ENCODE data around the gene COL23A1. TPM values are rescaled to one million over a fixed set of nuclear protein-coding genes. Genes with fewer than 3 reads are reported as not detected.

Gene COL23A1
- total RNA-seq, 2 experiments from 2014 or later = 0.11 TPM; not detected in 1

DNA sequence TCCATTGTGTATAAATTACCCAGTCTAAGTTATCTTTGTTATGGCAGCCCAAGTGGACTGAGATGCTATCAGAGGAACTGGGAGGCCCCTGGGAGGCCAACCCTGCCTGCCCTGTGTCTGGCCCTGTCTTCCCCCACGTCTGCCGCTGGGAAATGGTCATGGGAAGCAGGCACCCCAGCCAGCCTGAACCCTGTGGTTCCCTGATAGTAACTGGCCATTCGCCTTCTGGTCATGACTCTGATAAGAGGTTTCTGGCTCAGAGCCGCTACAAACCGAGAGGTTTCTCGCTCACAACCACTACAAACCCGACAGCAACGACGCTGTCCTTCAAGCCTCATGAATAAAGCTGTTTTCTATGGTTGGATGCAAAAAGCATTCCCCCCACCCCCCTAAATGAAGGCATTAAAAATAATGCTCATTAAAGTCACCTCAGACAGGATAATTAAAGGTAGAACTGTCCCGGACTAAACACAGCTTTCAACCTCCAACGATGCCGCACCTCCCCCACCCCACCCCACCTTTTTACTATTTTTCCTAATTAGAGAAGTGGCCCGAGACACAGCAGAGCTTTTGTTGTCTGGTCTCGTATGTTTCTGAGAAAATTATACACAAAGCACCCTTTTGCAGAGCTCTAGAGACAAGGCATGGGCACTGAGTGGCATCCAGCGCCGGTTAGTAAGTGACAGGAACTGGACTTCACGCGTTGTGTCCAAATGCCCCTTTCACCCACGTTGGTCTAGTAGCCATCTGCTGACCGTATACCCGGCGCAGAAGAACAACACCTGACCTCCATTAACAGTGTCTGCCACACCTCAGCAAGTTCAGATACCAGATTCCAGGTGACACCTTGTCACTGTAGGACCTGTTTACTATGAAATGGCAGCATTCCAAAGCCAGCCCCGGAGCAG lies 140.8 kb downstream of the COL23A1 start:
- POLR2A ChIA-PET = no interaction called here
- TF ChIP-seq, protein P1, sequence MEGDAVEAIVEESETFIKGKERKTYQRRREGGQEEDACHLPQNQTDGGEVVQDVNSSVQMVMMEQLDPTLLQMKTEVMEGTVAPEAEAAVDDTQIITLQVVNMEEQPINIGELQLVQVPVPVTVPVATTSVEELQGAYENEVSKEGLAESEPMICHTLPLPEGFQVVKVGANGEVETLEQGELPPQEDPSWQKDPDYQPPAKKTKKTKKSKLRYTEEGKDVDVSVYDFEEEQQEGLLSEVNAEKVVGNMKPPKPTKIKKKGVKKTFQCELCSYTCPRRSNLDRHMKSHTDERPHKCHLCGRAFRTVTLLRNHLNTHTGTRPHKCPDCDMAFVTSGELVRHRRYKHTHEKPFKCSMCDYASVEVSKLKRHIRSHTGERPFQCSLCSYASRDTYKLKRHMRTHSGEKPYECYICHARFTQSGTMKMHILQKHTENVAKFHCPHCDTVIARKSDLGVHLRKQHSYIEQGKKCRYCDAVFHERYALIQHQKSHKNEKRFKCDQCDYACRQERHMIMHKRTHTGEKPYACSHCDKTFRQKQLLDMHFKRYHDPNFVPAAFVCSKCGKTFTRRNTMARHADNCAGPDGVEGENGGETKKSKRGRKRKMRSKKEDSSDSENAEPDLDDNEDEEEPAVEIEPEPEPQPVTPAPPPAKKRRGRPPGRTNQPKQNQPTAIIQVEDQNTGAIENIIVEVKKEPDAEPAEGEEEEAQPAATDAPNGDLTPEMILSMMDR (IDR thresholded peaks at IDR 0.05) = no peak
- Mint-ChIP-seq H3K27me3 (peaks cover under 1% of the 10 kb centered on the region), H3K4me3 (no peak overlapping the region), H3K27ac (no peak overlapping the region), H3K4me1 (ENCODE audit: low read depth) (no peaks in the 10 kb centered on the region), H3K9me3 (no peaks in the 10 kb centered on the region), H3K36me3 (ENCODE audit: low read depth) (no peaks in the 10 kb centered on the region)
- ATAC-seq (no peak), DNase-seq (no peak)
- CTCF ChIA-PET = interaction anchor here (1.1 kb wide), 1 partner anchor 141 kb away, joined by 3 read pairs; no protein-coding TSS in a partner anchor
- intact Hi-C loops (cut with micrococcal nuclease) = no loop called here

DNA sequence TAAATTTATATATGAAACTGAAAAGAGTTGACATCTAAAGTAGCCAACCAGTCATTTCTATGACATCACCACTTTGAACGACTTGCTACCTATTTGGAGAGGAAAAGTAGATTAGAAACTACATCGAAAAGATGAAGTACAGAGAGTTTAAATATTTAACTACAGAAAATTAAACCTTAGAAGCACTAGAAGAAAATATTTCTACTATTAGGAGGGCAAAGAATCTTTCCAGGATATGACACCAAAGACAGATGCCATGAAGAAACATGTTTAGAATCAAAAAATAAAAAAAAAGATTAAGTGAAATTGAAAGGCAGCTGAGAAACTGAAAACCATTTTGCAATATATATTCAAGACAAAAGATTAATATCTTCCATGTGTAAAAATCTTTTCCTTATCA lies 144.7 kb downstream of the COL23A1 start:
- ATAC-seq = no peak
- intact Hi-C loops (cut with micrococcal nuclease) = no loop called here
- no peaks in the 10 kb centered on the region for H3K9me3 Mint-ChIP-seq
- no peaks in the 10 kb centered on the region for H3K36me3 Mint-ChIP-seq (ENCODE audit: low read depth)
- H3K4me1 Mint-ChIP-seq (ENCODE audit: low read depth) = peaks cover 6% of the 10 kb centered on the region
- DNase-seq = no peak
- TF ChIP-seq, protein P1 (IDR thresholded peaks at IDR 0.05) = no peak
- H3K27me3 Mint-ChIP-seq = peaks cover 6% of the 10 kb centered on the region
- H3K27ac Mint-ChIP-seq = no peak overlapping the region
- POLR2A ChIA-PET = no interaction called here
- H3K4me3 Mint-ChIP-seq = no peak overlapping the region
- CTCF ChIA-PET = no interaction called here

DNA sequence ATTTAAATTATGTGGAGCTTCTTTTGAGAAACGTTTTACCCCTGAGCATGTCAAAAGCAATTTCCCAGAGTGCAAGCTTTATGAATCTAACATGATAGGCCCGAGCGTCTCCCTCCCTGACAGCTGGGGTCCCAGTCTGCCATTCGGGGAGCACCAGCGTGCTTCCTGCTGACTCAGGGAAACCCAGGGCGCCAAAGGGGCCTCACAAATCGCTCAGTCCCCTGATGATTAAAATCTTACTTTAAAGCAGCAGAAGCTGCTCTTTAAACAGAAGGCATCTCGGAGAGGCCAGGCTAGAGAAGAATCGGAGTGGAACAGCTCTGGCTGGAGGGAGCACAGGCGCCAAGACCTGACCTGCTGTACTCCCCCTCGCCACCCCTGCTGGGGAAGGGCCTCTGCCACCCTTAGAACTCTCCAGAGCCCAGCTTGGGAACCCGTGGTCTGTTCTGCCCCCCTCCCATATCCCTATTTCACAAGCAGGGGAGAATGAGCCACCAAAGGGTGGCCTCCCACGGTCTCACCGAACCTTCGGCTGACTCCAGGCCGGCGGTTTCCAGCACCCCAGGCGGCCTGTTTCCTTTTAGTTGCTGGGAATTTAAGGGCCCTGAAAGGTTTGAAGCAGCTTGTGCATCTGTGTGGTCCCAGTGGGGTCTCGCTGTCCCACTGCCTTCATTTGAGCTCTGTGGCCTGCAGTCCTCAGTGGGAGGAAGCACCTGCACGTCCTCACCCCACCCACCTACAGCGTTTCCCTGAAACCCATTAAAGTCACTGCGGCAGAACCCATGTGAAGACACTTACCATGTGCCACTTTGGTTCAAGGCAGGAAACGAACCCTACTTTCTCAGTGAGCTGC lies 147.6 kb downstream of the COL23A1 start:
- intact Hi-C loops (cut with micrococcal nuclease) = no loop called here
- peak; percentile 15 for DNase-seq
- Mint-ChIP-seq H3K9me3 (no peaks in the 10 kb centered on the region), H3K4me3 (no peak overlapping the region), H3K4me1 (ENCODE audit: low read depth) (peaks cover 6% of the 10 kb centered on the region), H3K36me3 (ENCODE audit: low read depth) (no peaks in the 10 kb centered on the region), H3K27me3 (peaks cover 6% of the 10 kb centered on the region), H3K27ac (no peak overlapping the region)
- ChIA-PET POLR2A (interaction anchor here (0.6 kb wide), 1 partner anchor 19 kb away, joined by 4 read pairs; no protein-coding TSS in a partner anchor), CTCF (interaction anchor here (0.5 to 0.7 kb wide), 2 partner anchors 110 to 417 kb away, joined by 3 to 5 read pairs; partner anchors contain the start of gene ZNF354B)
- no peak for ATAC-seq
- TF ChIP-seq, protein P1 (IDR thresholded peaks at IDR 0.05) = no peak

DNA sequence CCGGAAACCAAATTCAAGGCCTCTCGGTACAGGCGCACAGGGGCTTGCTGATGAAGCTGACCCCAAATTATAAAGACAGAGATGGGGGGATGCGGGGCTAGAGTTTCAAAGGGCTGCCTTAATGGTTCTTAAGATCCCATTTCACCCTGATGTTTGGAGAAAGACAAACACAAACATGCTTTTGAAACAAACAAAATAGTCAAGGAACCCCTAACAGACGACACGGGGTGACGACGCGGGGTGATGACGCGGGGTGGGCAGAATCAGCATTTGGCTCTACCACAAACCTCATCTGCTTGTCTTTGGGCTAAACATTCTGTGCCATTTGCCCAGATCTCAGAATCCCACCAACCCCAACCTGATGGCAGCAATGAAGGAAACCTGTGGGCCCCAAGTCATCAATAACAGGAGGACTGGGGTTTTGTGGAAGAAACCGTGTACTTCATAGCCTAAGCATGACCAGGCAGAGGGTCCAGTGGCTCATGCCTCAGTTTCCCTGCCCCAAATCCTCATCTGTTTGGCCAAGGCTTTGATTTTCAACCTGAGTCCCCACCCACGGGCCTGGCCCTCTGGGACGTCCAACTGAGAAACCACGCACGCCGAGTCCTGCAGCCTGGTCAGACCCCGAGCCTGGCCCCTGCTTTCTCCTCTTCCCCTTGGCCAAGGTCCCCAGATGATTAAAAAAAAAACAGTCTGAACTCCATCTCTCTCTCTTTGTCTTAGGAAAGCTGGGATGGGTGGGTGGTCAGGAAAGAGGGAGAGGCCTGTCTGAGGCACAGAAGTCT lies 148.5 kb downstream of the COL23A1 start:
- CTCF ChIA-PET = interaction anchor here (0.7 kb wide), 1 partner anchor 418 kb away, joined by 5 read pairs; the partner anchor contains the start of gene ZNF354B
- POLR2A ChIA-PET = no interaction called here
- DNase-seq = no peak
- TF ChIP-seq, protein P1 (IDR thresholded peaks at IDR 0.05) = no peak
- no peak overlapping the region for H3K27ac Mint-ChIP-seq
- no peak overlapping the region for H3K4me3 Mint-ChIP-seq
- H3K27me3 Mint-ChIP-seq = peaks cover 6% of the 10 kb centered on the region
- no peaks in the 10 kb centered on the region for H3K9me3 Mint-ChIP-seq
- H3K4me1 Mint-ChIP-seq (ENCODE audit: low read depth) = peaks cover 6% of the 10 kb centered on the region
- intact Hi-C loops (cut with micrococcal nuclease) = no loop called here
- no peak for ATAC-seq
- H3K36me3 Mint-ChIP-seq (ENCODE audit: low read depth) = no peaks in the 10 kb centered on the region
